ENCODE data around the gene DENND11. TPM values are rescaled to one million over a fixed set of nuclear protein-coding genes. Genes with fewer than 3 reads are reported as not detected.
A peak's percentile ranks its signal among the peaks of the same experiment; 100 is the strongest.

The DENND11 gene
- total RNA-seq, 1 donor from 2014 or later, result 19.2 TPM

- TF ChIP-seq CTCF (IDR thresholded peaks at IDR 0.05; ENCODE audit: insufficient read depth, low read length, severe bottlenecking), result peak; percentile 24
- H3K27me3 ChIP-seq (ENCODE audit: control insufficient read depth, insufficient read depth, low read length), result no peaks in the 10 kb centered on the region
- no peak for FAIRE-seq
- peak overlapping the region; percentile 80 for H3K4me3 ChIP-seq (ENCODE audit: low read depth, low read length)
- DNase-seq (ENCODE audit: low read depth), result no peak
- peaks cover 14% of the 10 kb centered on the region for H3K36me3 ChIP-seq (ENCODE audit: control insufficient read depth, insufficient read depth, low read length)
These were observed 36.6 kb upstream of the DENND11 start for GRCh38 chr7:141738592-141739013.

- FAIRE-seq (peak; percentile 62), DNase-seq (ENCODE audit: low read depth) (peak; percentile 88)
- peak; percentile 67 for TF ChIP-seq CTCF (IDR thresholded peaks at IDR 0.05; ENCODE audit: insufficient read depth, low read length, severe bottlenecking)
- peaks cover 10% of the 10 kb centered on the region for H3K36me3 ChIP-seq (ENCODE audit: control insufficient read depth, insufficient read depth, low read length)
- H3K27me3 ChIP-seq (ENCODE audit: control insufficient read depth, insufficient read depth, low read length), result no peaks in the 10 kb centered on the region
- H3K4me3 ChIP-seq (ENCODE audit: low read depth, low read length), result peak within 1 kb of the TSS; percentile 80
These were observed 36.0 kb upstream of the DENND11 start, which contains the start of gene SSBP1 for GRCh38 chr7:141737836-141738591. SSBP1 (plus strand) TSS chr7:141738358; CDS start chr7:141739167, 809 bp downstream.

- H3K27me3 ChIP-seq (ENCODE audit: control insufficient read depth, insufficient read depth, low read length), result no peaks in the 10 kb centered on the region
- no peak for TF ChIP-seq CTCF (IDR thresholded peaks at IDR 0.05; ENCODE audit: insufficient read depth, low read length, severe bottlenecking)
- DNase-seq (ENCODE audit: low read depth) (peak; percentile 8), FAIRE-seq (no peak)
- peak overlapping the region; percentile 80 for H3K4me3 ChIP-seq (ENCODE audit: low read depth, low read length)
- H3K36me3 ChIP-seq (ENCODE audit: control insufficient read depth, insufficient read depth, low read length), result peaks cover 9% of the 10 kb centered on the region
These were observed 35.3 kb upstream of the DENND11 start for GRCh38 chr7:141737118-141737835.

GRCh38 chr7:141731476-141732149 lies 29.6 kb upstream of the DENND11 start:
- H3K36me3 ChIP-seq (ENCODE audit: control insufficient read depth, insufficient read depth, low read length), result no peaks in the 10 kb centered on the region
- FAIRE-seq (no peak), DNase-seq (ENCODE audit: low read depth) (no peak)
- no peak for TF ChIP-seq CTCF (IDR thresholded peaks at IDR 0.05; ENCODE audit: insufficient read depth, low read length, severe bottlenecking)
- no peak overlapping the region for H3K4me3 ChIP-seq (ENCODE audit: low read depth, low read length)
- H3K27me3 ChIP-seq (ENCODE audit: control insufficient read depth, insufficient read depth, low read length), result no peaks in the 10 kb centered on the region

GRCh38 chr7:141729020-141729419 lies 27.1 kb upstream of the DENND11 start:
- Histone ChIP-seq H3K27me3 (ENCODE audit: control insufficient read depth, insufficient read depth, low read length) (no peaks in the 10 kb centered on the region), H3K36me3 (ENCODE audit: control insufficient read depth, insufficient read depth, low read length) (no peaks in the 10 kb centered on the region), H3K4me3 (ENCODE audit: low read depth, low read length) (no peak overlapping the region)
- no peak for TF ChIP-seq CTCF (IDR thresholded peaks at IDR 0.05; ENCODE audit: insufficient read depth, low read length, severe bottlenecking)
- DNase-seq (ENCODE audit: low read depth) (no peak), FAIRE-seq (no peak)

All from bronchial epithelial cell (primary cell).